AG09309 (cell line): ENCODE results near the gene MANBA.

Experiments
- DNase-seq: peaks from one replicate; pipeline ENCODE4 v3.0.0-alpha.2; 2010; ENCODE audit warnings: low read depth
- H3K4me3 ChIP-seq: 2 replicates; pipeline ENCODE4 v1.5.1; 2011; ENCODE audit warnings: mild to moderate bottlenecking, low read depth, low read length, moderate library complexity; ENCODE audit not compliant: control insufficient read depth
- TF ChIP-seq, protein P1 (sequence below): IDR thresholded peaks from 2 replicates; pipeline ENCODE4 v1.5.1; 2011; ENCODE audit warnings: mild to moderate bottlenecking, low read depth, low read length, inconsistent platforms; ENCODE audit not compliant: insufficient read depth, control insufficient read depth; ENCODE audit errors: missing control alignments

Gene MANBA

GRCh38 chr4:102786279-102786678 lies 25.5 kb upstream of the MANBA start:
- DNase-seq = no peak
- TF ChIP-seq, protein P1, sequence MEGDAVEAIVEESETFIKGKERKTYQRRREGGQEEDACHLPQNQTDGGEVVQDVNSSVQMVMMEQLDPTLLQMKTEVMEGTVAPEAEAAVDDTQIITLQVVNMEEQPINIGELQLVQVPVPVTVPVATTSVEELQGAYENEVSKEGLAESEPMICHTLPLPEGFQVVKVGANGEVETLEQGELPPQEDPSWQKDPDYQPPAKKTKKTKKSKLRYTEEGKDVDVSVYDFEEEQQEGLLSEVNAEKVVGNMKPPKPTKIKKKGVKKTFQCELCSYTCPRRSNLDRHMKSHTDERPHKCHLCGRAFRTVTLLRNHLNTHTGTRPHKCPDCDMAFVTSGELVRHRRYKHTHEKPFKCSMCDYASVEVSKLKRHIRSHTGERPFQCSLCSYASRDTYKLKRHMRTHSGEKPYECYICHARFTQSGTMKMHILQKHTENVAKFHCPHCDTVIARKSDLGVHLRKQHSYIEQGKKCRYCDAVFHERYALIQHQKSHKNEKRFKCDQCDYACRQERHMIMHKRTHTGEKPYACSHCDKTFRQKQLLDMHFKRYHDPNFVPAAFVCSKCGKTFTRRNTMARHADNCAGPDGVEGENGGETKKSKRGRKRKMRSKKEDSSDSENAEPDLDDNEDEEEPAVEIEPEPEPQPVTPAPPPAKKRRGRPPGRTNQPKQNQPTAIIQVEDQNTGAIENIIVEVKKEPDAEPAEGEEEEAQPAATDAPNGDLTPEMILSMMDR = no peak
- H3K4me3 ChIP-seq = no peak overlapping the region

DNA sequence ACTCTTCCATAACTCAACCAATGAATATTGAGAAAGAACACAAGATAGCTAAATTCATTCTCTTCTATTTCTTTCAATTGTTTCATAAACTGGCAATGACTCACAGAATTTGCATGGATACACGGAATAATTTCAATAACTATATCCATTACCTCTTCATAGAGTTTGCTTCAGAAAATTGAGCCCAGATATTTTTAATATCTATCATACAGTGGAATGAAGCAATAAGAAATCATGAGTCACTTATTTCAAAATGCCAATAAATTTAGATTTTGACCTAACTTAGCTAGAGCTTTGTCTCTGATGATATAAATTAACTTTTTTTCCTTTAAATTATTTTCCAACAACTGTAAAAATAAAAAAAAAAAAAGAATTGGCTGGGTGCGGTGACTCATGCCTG lies 22.2 kb upstream of the MANBA start:
- DNase-seq = no peak
- TF ChIP-seq, protein P1 = no peak
- no peak overlapping the region for H3K4me3 ChIP-seq

- no peak for DNase-seq
- TF ChIP-seq, protein P1 = no peak
- H3K4me3 ChIP-seq = no peak overlapping the region
Observed at GRCh38 chr4:102781570-102781969, 20.8 kb upstream of the MANBA start.

- TF ChIP-seq, protein P1 = no peak
- no peak for DNase-seq
Observed at GRCh38 chr4:102780476-102781144, 19.8 kb upstream of the MANBA start.

DNA sequence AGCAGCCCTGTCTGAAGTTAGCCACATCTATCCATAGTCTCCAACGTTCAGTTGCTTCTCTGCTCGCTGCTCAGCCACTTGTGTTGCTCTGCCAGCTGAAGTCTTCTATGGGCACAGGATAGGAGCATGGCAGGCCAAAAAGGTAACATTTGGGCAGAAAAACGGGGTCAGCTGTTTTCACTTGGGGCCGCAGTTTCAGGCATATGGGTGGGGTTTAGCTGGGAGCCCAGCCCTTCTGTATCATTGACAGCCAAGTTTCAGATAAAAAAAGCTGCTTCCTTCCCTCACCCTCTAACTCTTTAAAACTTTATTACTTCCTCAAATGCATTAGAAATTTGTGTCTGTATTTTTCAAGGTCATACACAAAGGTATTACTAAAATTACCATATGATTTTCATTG lies 18.4 kb upstream of the MANBA start:
- TF ChIP-seq, protein P1 = no peak
- H3K4me3 ChIP-seq = no peak overlapping the region
- DNase-seq = no peak

More at GRCh38 chr4:102780476-102781144, 19.8 kb upstream of the MANBA start:
- no peak overlapping the region for H3K4me3 ChIP-seq

DNA sequence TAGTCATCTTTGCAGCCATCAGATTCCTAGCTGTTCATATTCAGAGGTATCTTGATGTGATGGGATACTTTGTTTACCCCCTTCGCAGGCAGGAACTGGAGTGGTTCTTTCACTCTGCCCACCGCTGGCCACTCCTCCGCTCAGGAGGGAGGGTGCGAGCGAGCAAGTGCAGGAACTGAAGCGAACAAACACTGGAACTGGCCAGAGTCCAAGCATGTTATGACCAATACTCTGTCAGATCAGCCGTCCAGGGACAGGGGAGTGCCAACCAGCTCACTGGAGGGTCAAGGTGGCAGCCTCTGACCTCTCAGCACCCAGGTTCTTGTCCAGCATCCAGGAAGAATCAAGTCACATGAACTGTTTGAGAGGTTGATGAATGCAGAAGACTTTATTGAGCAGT lies 18.0 kb upstream of the MANBA start:
- DNase-seq = no peak
- no peak overlapping the region for H3K4me3 ChIP-seq
- TF ChIP-seq, protein P1 = no peak
